H9 (cell line): ENCODE measurements around the gene HCST. TPM values are rescaled to one million over a fixed set of nuclear protein-coding genes. Genes with fewer than 3 reads are reported as not detected.

Experiments used
- DNase-seq: peaks from one replicate; pipeline ENCODE4 v3.0.0-alpha.2; 2017
- H2AFZ ChIP-seq: one replicate; pipeline ENCODE4 v1.6.1; 2013; ENCODE audit warnings: mild to moderate bottlenecking, low read length, control low read depth, moderate library complexity
- H2AK5ac ChIP-seq: 2 replicates; pipeline ENCODE4 v1.6.1; 2013; ENCODE audit warnings: low read length, control low read depth, mixed read lengths; ENCODE audit not compliant: insufficient read length
- H2BK120ac ChIP-seq: one replicate; pipeline ENCODE4 v1.6.1; 2013; ENCODE audit warnings: low read depth, mild to moderate bottlenecking, low read length, control low read depth, inconsistent platforms; ENCODE audit not compliant: poor library complexity, severe bottlenecking
- H2BK12ac ChIP-seq: 2 replicates; pipeline ENCODE4 v1.6.1; 2013; ENCODE audit warnings: low read length, control low read depth, mixed read lengths, low read depth; ENCODE audit not compliant: insufficient read length
- H2BK15ac ChIP-seq: 2 replicates; pipeline ENCODE4 v1.6.1; 2013; ENCODE audit warnings: low read depth, low read length, control low read depth
- H2BK20ac ChIP-seq: one replicate; pipeline ENCODE4 v1.6.1; 2013; ENCODE audit warnings: low read depth, mild to moderate bottlenecking, low read length, control low read depth, inconsistent platforms; ENCODE audit not compliant: poor library complexity, severe bottlenecking
- H2BK5ac ChIP-seq: 2 replicates; pipeline ENCODE4 v1.6.1; 2013; ENCODE audit warnings: low read length, control low read depth, mixed read lengths; ENCODE audit not compliant: insufficient read length
- H3K14ac ChIP-seq: 2 replicates; pipeline ENCODE4 v1.6.1; 2013; ENCODE audit warnings: low read length, control low read depth; ENCODE audit not compliant: insufficient read depth
- H3K18ac ChIP-seq: 2 replicates; pipeline ENCODE4 v1.6.1; 2013; ENCODE audit warnings: low read depth, mild to moderate bottlenecking, mixed read lengths, low read length, control low read depth; ENCODE audit not compliant: insufficient read length
- H3K23ac ChIP-seq: 2 replicates; pipeline ENCODE4 v1.6.1; 2013; ENCODE audit warnings: low read length, control low read depth, mixed read lengths, low read depth; ENCODE audit not compliant: insufficient read length
- H3K23me2 ChIP-seq: 2 replicates; pipeline ENCODE4 v1.6.1; 2013; ENCODE audit warnings: low read depth, mild to moderate bottlenecking, mixed read lengths, low read length, control low read depth; ENCODE audit not compliant: insufficient read length, poor library complexity, severe bottlenecking
- H3K27ac ChIP-seq: 2 replicates; pipeline ENCODE4 v1.5.1; 2013; ENCODE audit warnings: low read length, control low read depth, mixed read lengths, low read depth; ENCODE audit not compliant: insufficient read length
- H3K27me3 ChIP-seq: 2 replicates; pipeline ENCODE4 v1.6.1; 2013; ENCODE audit warnings: low read length, control low read depth, inconsistent platforms; ENCODE audit not compliant: insufficient read depth
- H3K4ac ChIP-seq: 2 replicates; pipeline ENCODE4 v1.6.1; 2013; ENCODE audit warnings: low read depth, mild to moderate bottlenecking, control low read depth, inconsistent platforms, low read length, moderate library complexity
- H3K4me1 ChIP-seq: 2 replicates; pipeline ENCODE4 v1.6.1; 2013; ENCODE audit warnings: low read length, control low read depth, inconsistent platforms; ENCODE audit not compliant: insufficient read depth
- H3K4me2 ChIP-seq: 2 replicates; pipeline ENCODE4 v1.6.1; 2013; ENCODE audit warnings: low read length, control low read depth, mixed read lengths; ENCODE audit not compliant: insufficient read length, insufficient read depth
- H3K56ac ChIP-seq: 2 replicates; pipeline ENCODE4 v1.6.1; 2013; ENCODE audit warnings: low read depth, mild to moderate bottlenecking, mixed read lengths, low read length, control low read depth; ENCODE audit not compliant: insufficient read length
- H3K79me1 ChIP-seq: 2 replicates; pipeline ENCODE4 v1.6.1; 2013; ENCODE audit warnings: low read depth, mild to moderate bottlenecking, moderate library complexity, low read length, control low read depth, inconsistent platforms; ENCODE audit not compliant: insufficient read depth, poor library complexity, severe bottlenecking
- H3K79me2 ChIP-seq: 2 replicates; pipeline ENCODE4 v1.6.1; 2013; ENCODE audit warnings: low read length, control low read depth, inconsistent platforms; ENCODE audit not compliant: insufficient read depth
- H3K9ac ChIP-seq: 2 replicates; pipeline ENCODE4 v1.6.1; 2013; ENCODE audit warnings: low read length, control low read depth, mixed read lengths; ENCODE audit not compliant: insufficient read length; ENCODE audit errors: extremely low read depth
- H3K9me3 ChIP-seq: one replicate; pipeline ENCODE4 v1.6.1; 2013; ENCODE audit warnings: low read depth, low read length, inconsistent platforms; ENCODE audit not compliant: control insufficient read depth
- H3T11ph ChIP-seq: one replicate; pipeline ENCODE4 v1.6.1; 2013; ENCODE audit warnings: mild to moderate bottlenecking, low read length, control low read depth, inconsistent platforms
- H4K20me1 ChIP-seq: one replicate; pipeline ENCODE4 v1.6.1; 2013; ENCODE audit not compliant: control insufficient read depth, insufficient read length, insufficient read depth
- H4K5ac ChIP-seq: 2 replicates; pipeline ENCODE4 v1.6.1; 2013; ENCODE audit warnings: low read depth, mild to moderate bottlenecking, mixed read lengths, low read length, control low read depth; ENCODE audit not compliant: insufficient read length
- H4K8ac ChIP-seq: replicated peaks from 2 replicates; pipeline ENCODE4 v1.6.1; 2013; ENCODE audit warnings: low read length, control low read depth, mixed read lengths, low read depth; ENCODE audit not compliant: insufficient read length
- H4K91ac ChIP-seq: 2 replicates; pipeline ENCODE4 v1.6.1; 2013; ENCODE audit warnings: low read depth, mild to moderate bottlenecking, moderate library complexity, mixed read lengths, low read length, control low read depth; ENCODE audit not compliant: insufficient read length
- H3K27ac Mint-ChIP-seq, 3 experiments: 2 replicates in 2 of 3; 3 replicates in 1 of 3; pipeline ENCODE4 v1.8.0; 2020 to 2021; ENCODE audit warnings: mixed read lengths in 3 of 3, mild to moderate bottlenecking in 1 of 3, moderate library complexity in 1 of 3
- H3K27me3 Mint-ChIP-seq: 2 replicates; pipeline ENCODE4 v1.8.0; 2021; ENCODE audit warnings: low read depth, mild to moderate bottlenecking, moderate library complexity, mixed read lengths
- H3K36me3 Mint-ChIP-seq, 3 experiments: 2 replicates in 2 of 3; 3 replicates in 1 of 3; pipeline ENCODE4 v1.8.0; 2020 to 2021; ENCODE audit warnings: low read depth in 3 of 3, mixed read lengths in 3 of 3; ENCODE audit not compliant: insufficient read depth in 1 of 3
- H3K4me1 Mint-ChIP-seq, 2 experiments: 2 replicates each; pipeline ENCODE4 v1.8.0; 2020; ENCODE audit warnings: mixed read lengths in 2 of 2
- H3K4me3 Mint-ChIP-seq, 2 experiments: 2 replicates in 1 of 2; 3 replicates in 1 of 2; pipeline ENCODE4 v1.8.0; 2020 to 2021; ENCODE audit warnings: mild to moderate bottlenecking in 2 of 2, mixed read lengths in 2 of 2, moderate library complexity in 1 of 2
- H3K9me3 Mint-ChIP-seq, 2 experiments: 2 replicates in 1 of 2; 3 replicates in 1 of 2; pipeline ENCODE4 v1.8.0; 2020; ENCODE audit warnings: mild to moderate bottlenecking in 2 of 2, mixed read lengths in 2 of 2, moderate library complexity in 1 of 2
- whole genome bisulfite sequencing: extraction: QIAGEN DNeasy Blood & Tissue Kit; methylation state at CpG from one replicate; pipeline ENCODE4 v1.1.7; 2013; ENCODE audit warnings: missing lambda C conversion rate, low lambda C conversion rate, mixed read lengths; ENCODE audit not compliant: insufficient read length; ENCODE audit errors: extremely low coverage; 5-methylcytosine and 5-hydroxymethylcytosine counted together
- total RNA-seq: library from RNA; stranded (reverse); gene quantifications from 2 replicates; pipeline ENCODE4 v1.2.1, GENCODE V29; 2021
- TF ChIP-seq, protein P1 (sequence below): fragments of 200-600 bp; sonication (generic); conservative IDR thresholded peaks from 3 replicates; pipeline ENCODE4 v1.8.0; 2021; ENCODE audit warnings: antibody characterized with exemption, mild to moderate bottlenecking

The HCST gene
- total RNA-seq, 1 experiment from 2014 or later: 0.68 TPM

- no peak overlapping the region for H3K27ac Mint-ChIP-seq
- no peak overlapping the region for H3K18ac ChIP-seq
- peaks cover 27 to 66% (median 61%) of the 10 kb centered on the region in 3 experiments for H3K36me3 Mint-ChIP-seq
- TF ChIP-seq, protein P1, sequence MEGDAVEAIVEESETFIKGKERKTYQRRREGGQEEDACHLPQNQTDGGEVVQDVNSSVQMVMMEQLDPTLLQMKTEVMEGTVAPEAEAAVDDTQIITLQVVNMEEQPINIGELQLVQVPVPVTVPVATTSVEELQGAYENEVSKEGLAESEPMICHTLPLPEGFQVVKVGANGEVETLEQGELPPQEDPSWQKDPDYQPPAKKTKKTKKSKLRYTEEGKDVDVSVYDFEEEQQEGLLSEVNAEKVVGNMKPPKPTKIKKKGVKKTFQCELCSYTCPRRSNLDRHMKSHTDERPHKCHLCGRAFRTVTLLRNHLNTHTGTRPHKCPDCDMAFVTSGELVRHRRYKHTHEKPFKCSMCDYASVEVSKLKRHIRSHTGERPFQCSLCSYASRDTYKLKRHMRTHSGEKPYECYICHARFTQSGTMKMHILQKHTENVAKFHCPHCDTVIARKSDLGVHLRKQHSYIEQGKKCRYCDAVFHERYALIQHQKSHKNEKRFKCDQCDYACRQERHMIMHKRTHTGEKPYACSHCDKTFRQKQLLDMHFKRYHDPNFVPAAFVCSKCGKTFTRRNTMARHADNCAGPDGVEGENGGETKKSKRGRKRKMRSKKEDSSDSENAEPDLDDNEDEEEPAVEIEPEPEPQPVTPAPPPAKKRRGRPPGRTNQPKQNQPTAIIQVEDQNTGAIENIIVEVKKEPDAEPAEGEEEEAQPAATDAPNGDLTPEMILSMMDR: no peak
- H4K8ac ChIP-seq: no peak overlapping the region
- H3K27ac ChIP-seq: no peak overlapping the region
- peaks cover 0 to 7% of the 10 kb centered on the region in 2 experiments; a peak in 2 of 4 replicates for H3K4me1 Mint-ChIP-seq
- H3K27me3 Mint-ChIP-seq: no peaks in the 10 kb centered on the region
- H4K20me1 ChIP-seq: no peaks in the 10 kb centered on the region
- no peak overlapping the region for H4K5ac ChIP-seq
- no peak overlapping the region for H3K9ac ChIP-seq
- peaks cover 6% of the 10 kb centered on the region for H3K23me2 ChIP-seq
- H3K4me2 ChIP-seq: no peak overlapping the region
- no peak overlapping the region for H3K23ac ChIP-seq
- no peaks in the 10 kb centered on the region for H3K27me3 ChIP-seq
- no peak overlapping the region for H2BK120ac ChIP-seq
- no peak overlapping the region for H2BK12ac ChIP-seq
- no peak overlapping the region for H3K56ac ChIP-seq
- H2AK5ac ChIP-seq: no peak overlapping the region
- DNase-seq: no peak
- H3K4me3 Mint-ChIP-seq: no peak overlapping the region
- no peak overlapping the region for H2AFZ ChIP-seq
- H2BK20ac ChIP-seq: no peak overlapping the region
- no peak overlapping the region for H2BK5ac ChIP-seq
- no peaks in the 10 kb centered on the region for H3K9me3 Mint-ChIP-seq
- no peak overlapping the region for H4K91ac ChIP-seq
- WGBS: no CpG with 5 or more reads among the region's 2 CpGs
- H3K9me3 ChIP-seq: no peaks in the 10 kb centered on the region
- H3K4me1 ChIP-seq: no peaks in the 10 kb centered on the region
- H3K79me2 ChIP-seq: no peaks in the 10 kb centered on the region
- no peak overlapping the region for H3K14ac ChIP-seq
- no peak overlapping the region for H3T11ph ChIP-seq
- no peak overlapping the region for H3K4ac ChIP-seq
- H2BK15ac ChIP-seq: no peak overlapping the region
- peaks cover 3% of the 10 kb centered on the region for H3K79me1 ChIP-seq
Observed at GRCh38 chr19:35894342-35894741, 8.0 kb upstream of the HCST start.
